Measurements from ENCODE around the gene CEBPA.
"Not testable (repeated sequence)": the region's sequence is repeated elsewhere in the genome, so short reads cannot be mapped to it uniquely, and the experiment has no call there.

The CEBPA gene

DNA sequence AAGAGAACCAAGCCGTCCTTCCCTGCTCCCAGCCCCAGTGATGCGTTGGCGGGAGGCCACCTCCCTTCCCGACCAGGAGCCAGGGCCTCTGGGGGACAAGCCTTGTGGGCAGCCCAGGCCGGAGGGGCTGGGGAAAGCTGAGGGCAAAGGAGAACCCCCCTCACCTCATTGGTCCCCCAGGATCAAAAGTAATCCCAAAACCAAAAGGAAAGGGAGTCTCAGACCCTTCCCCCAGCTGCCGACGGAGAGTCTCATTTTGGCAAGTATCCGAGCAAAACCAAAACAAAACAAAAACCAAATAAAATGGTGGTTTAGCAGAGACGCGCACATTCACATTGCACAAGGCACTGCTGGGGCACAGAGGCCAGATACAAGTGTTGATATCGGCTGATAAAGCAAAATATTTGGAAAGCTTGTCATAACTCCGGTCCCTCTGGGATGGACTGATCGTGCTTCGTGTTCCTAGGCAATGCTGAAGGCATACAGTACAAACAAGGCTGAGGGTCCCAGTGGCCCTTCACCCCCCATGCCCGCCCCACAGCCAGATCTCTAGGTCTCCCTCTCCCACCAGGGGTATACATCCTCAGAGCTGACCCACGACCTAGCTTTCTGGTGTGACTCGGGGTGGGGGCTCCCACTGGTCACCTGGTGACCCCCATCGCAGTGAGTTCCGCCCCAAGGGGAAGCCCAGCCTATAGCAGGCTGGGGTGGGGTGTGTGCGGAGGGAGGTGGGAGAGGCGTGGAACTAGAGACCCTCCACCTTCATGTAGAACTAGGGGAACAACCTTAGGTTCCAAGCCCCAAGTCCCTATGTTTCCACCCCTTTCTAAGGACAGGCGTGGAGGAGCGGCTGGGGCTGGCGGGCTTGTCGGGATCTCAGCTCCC is 2.1 kb downstream of the CEBPA start:
- peak; percentile 16 for DNase-seq

DNA sequence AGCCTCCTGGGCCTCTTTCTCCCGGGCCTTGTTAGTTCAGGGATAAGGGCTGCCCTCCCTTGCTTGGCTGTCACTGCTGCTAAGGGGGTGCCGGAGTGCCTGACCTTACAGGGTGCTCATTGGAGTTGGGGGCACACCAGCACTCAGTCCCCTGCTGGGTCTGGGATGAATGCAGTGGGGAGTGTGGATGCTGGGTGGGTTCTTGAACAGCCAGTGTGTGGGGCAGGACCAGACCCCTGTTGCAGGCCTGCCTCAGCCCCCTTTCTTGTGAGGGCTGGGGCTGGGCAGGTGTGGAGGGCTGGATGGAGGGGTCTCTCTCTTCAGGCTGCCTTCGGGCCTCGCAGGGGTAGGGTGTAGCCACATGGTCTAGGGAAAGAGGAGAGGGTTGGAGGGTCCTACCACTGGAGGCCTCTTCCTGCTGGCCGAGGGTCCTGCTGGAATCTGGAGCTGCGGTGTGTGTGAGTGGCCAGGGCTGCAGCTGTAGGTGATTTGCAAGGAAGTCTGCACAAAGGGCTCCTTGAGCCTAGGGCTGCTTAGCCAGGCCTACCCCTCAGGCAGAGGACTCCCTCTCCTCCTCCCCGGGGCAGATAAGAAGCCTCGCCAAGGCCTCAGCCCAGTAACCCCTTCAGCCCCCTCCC is 3.2 kb downstream of the CEBPA start:
- peak; percentile 16 for DNase-seq

DNA sequence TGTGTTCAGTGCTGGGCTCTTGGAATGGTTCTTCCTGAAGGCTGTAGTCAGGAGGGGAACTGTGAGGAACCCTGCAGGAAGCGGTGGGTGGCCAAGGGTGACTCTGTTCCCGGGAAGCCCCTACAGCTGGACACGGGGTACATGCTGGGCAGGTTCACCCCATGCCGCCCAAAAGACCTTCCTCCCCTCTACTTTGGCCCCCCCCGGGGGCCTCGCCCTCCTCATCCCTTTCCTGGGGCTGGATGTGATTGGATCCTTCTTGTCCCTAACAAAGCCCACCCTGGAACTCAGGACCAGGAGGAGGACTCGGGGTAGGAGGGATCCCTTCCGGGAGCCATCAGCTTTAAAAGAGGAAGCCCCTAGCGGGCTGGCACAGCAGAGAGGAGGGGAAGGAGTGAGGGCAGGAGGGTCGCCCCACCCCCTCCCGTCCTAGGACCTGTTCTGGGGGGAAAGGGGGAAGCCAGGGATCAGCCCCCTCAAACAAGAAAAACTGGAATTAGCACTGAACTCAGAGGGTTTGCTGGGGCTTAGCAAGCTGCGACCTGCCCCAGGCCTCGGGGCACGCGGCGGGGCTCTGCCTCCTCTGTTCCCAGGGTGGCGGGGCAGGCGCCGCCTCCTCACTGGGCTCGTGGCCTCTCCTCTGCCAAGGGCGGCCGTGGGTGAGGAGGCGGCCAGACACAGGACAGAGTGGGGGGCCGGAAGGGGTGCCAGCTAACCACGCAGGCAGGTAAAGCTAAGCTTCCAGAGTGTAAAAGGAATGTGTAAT is 4.0 kb downstream of the CEBPA start:
- DNase-seq: peak; percentile 17

DNA sequence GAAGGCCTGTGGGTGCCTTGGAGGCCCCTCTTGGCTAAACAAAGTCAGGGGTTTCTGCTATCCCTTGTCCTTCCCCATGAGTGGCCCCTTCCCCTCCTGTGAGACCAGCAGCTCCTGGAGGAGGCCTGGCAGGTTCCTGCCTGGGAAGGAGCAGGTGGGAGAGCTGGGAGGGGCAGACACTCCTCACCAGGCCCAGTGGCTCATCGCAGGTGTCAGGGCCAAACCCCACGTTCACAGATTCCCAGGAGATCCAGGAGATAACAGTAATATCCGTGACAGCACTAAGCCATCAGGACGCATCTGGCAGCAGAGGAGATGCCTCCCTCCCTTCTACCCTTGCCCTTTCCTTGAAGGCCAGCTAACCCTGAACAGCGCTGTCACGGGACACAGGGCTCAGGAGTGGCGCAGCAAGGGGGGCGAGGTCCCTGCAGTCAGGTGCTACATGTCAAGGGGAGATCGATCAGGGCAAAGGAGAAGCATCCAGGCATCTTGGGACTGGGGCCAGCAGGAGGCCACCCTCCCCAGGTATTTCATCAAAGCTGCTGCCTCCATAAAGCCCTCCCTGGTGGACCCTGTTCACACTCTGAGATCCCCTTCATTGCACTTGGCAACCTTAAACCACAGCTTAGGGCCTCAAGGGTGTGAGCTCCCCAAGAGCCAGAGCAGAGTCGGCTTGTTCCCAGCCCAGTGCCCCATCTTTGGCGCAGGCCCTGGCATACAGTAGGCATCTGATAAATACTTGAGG is 4.8 kb downstream of the CEBPA start:
- DNase-seq: peak; percentile 10

DNA sequence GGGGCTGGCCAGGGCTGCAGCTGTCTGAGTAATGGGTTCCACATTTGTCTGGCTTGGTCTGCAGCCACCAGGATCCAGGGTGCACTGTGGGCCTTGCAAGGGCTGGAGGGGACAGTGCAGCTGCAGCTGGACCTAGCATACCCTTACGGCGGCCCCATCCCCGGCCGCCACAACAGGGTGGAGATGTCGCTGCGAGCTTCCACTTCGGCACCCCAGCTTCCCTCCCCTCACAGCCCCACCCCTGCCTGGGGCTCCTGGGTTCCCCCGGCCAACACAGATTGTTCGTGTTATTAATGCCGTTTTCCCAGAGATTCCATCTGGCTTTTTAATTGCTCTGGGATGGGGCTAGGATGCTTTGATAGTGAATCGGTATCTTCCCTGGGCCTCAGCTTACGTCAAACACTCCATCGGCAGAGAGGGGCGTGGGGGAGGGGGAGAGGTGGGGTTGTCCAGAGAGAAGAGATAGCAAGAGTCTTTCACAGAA is 5.8 kb downstream of the CEBPA start:
- DNase-seq: no peak

DNA sequence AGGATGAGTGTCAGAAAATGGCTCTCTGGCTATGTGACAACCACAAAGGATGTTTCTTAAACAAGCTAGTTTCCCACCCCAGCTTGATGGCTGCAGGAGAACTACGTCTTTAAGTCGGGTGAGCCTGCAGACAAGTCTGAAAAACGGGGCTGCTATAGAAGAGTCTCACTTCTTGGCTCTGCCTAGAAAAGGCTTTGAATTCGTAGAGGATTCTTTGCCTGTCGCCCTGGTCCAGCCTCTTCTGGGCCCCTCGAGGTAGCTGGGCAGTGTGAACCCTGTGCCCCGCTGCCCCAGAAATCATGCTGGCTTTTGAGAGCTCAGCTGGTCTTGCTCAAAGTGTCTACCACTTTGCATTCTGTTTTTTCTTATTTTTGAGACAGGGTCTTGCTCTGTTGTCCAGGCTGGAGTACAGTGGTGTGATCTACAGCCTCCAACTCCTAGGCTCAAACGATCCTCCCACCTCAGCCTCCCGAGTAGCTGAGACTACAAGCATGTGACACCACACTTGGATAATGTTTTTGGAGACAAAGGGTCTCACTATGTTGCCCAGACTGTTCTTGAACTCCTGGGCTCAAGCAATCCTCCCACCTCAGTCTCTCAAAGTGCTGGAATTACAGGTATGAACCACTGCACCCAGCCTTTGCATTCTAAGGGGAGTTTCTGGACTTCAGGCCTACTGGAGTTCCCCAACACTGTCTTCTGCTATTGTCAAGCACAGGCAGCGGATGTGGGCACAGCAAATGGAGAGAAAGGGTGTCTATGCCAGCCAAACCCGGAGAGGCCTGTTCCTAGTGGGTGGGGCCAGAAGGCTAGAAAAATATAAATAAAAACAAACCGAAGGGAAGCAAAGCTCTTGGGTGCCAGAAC is 6.5 kb downstream of the CEBPA start:
- no peak for DNase-seq

DNA sequence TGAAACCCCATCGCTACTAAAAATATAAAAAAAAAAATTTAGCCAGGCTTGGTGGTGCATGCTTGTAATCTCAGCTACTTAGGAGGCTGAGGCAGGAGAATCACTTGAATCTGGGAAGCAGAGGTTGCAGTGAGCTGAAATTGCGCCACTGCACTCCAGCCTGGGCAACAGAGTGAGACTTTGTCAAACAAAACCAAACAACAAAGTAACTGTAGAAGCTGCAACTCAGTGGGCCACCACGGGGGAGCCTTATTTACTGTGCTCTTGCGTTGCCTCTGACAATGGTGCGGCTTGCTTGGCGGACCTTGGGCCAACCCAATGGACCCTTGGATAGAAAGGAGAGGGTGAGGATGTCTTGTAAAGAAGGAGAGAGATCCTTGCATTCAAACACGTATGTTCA is 7.3 kb downstream of the CEBPA start:
- DNase-seq: not testable (repeated sequence)

DNA sequence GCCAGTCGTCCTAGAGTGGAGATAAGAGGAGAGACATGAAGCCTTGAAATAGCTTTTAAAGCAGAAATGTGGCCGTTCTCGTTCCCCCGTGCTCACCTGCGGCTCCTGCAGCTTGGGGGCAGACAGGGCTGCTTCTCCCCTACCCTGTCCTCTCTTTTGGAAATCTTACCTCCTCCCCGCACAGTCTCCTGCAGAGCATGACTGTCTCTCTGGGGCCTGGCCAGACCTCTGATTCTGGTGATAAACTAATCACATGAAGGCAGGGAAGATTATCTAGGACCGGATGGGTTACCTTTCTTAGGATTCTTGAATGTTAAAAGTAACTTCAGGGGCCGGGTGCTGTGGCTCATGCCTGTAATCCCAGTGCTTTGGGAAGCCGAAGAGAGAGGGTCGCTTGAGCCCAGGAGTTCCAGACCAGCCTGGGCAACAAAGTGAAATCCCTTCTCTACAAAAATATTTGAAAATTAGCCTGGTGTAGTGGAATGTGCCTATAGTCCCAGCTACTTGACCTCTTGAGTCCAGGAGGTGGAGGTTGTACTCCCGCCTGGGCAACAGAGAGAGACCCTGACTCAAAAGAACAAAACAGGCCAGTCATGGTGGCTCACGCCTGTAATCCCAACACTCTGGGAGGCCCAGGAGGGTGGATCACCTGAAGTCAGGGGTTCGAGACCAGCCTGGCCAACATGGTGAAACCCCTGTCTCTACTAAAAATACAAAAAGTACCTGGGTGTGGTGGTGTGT is 8.1 kb downstream of the CEBPA start:
- no peak for DNase-seq

DNA sequence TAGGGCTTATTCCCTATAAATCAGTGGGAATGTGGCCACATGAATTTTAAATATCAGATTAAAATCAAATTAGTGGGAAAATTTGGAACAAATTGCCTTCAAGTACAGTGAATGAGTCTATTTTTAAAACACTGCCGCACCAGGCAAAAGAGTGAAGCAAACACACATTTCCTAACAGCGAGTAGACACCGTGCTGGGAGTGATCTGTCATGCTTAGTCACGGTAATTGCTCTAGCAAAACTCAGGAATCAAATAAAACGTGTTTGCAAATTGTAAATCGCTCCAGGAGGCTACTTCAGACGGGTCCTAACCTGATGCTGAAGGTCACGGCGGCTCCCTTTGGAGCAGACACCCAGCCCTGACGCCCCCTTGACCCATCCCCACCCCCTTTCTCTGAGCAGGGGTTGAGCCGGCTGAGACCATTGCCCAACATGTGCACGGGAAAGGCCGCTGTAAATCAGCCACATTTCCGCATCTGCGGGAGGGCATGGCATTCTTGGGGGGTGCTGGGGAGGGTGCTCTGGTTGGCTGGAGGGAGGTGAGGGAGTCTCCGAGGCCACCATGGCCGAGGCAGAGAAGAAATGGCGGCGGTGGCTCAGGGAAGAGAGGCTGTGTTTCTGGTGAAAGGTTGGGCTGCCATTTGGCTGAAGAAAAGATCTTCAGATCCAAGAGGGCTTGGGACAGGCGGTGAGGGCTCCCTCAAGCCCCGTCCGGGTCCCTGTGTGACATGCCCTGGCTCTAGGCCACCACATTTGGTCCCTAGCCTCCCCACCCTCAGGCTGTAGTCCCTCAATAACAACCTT is 8.9 kb downstream of the CEBPA start:
- peak; percentile 33 for DNase-seq

DNA sequence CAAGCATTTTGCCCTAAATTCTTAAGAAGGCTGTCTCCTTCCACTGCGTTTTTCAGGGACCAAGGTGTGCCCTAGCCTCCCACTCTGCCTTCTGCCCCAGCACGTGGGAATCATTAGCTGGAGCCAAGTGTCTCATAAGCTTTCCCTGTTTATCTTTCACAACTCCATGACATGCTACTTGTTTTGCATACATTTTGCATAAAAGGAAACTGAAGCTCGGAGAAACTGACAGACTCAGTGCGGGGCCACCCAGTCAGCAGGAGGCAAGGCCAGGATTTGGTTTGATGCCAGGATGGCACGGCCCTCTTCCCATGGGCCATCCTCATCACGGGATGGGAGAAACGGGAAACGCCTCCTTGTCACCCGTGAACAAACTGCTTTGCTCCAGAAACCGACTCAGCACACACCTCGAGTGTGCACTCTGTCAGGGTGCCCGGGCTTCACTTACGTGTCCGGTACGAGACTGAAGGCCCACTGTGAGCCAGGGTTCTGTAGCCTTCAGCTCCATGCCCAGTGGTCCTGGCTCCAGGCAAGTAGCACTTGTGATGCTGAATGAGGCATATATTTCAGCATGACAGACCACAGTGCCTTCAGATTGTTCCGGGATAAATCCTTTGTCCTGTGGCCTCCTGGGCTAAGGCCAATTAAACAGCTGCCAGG is 9.6 kb downstream of the CEBPA start:
- DNase-seq: peak; percentile 24

DNA sequence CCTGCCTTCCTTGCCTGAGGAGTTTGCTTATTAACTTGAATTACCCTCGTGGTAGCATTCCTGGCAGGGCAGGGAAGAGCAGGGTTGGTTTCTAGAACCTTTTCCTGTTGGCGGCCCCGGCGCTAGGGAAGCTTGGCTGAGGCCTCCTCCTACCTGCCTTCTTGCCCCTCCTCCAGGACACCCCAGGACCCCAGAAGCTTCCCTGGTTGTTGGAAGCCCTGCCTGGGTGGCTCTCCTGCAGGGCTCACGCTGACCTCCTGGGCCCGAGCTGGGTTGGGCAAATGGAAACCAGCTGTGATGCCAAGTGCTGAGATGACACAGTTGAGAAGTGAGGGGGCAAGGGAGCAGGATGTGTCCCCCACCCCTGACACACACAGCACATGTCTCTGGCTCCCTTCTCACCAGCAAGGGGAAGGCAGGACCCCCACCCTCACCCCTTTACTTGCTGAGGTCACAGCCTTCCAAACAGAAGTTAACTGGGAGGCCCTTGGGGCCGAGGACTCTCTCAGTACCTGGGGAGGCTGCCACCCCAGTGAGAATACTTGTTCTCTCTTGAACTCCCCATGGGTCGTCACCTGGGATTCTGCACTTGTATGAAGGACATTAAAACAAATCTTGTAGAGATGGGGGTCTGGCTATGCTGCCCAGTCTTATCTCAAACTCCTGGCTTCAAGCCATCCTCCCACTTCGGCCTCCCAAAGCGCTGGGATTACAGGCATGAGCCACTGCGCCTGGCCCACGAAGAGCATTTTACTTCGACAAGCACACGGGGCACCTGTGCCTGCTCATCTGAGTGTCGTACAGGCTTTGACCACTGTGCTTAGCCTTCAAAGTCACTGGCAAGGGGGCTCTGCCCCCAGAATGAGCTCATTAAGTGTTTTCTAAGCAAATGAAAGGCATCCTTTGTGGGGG is 10.5 kb downstream of the CEBPA start:
- no peak for DNase-seq

DNA sequence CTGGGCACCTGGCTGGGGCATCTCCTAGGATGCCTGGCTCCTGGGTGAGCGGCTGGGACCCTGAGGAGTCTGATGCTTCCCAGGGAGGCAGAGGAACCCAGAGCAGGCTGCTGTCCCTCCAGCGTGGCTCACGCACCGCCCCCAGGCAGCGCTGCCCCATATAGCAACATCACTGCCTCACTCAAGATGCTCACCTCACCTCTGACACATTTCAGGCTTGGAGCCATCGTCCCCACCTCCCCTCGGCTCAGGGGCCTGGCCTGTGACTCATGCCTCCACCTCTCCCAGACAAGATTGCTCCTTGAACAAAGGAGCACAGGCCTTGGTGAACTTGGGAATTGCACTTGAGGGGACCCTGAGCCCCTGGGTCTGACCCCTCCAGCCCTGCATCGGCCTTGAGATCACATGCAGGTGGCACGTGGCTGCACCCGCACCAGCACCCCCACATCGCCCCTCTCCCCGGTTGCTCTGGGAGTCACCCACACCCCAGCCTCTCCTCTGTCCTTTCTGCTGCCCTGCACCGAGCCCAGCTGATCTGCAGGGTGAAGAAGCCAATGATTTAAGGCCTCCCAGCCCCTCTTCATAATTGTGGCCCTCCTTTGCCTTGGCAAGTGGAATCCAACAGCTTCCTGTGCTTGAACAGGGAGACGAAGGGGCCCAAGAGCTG is 11.2 kb downstream of the CEBPA start:
- DNase-seq: no peak

DNA sequence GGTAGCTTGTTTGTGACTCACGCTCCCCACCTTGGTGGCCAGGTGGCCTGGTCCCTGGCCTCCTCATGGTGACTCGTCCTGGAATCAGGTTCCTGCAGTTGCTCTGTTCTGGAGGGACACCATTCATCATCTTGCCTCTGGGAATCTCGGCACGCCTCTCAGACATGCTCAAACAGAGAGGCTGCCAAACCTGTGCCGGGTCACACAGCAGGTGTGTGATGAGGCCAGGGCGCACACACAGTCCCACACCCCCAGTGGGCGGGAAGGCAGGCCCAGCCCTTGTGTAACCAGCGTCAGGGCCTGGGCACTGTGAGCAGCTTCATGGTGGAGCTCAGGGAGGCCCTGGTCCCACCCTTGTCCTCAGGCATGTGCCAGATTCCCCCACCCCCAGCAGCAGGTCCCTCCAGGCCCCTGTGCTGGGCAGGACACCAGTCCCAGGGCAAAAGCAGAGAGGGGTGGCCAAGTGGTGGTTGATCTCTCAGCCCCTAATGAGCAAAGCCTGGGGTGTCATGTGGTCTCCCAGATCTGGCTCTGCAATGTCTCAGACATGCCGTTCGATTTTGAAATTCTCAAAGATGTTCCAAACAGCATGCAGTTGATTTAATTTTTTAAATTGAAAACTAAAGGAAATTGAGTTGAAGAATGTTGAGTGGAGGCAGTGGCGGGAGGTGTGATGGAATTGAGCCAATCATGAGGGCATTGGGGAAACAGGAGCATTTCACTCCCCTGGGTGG is 12.1 kb downstream of the CEBPA start:
- DNase-seq: no peak

DNA sequence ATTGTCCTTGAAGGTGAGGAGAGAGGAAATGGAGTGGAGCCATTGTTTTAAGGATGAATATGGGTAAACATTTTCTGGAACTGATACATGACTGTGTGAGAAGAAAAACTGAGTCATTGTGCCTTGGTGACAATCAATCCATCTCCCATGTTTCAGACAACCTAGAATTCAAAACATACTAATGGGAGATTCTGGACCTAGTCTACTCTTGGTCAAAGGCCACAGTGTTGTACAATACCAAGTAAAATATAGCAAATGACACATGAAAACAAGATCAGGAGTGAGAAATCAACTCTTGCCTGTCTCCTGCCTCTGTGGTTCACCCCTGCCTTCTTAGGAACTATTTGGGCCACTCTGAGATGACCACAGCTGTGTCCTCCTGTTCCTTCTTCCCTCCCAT is 13.1 kb downstream of the CEBPA start:
- no peak for DNase-seq

DNA sequence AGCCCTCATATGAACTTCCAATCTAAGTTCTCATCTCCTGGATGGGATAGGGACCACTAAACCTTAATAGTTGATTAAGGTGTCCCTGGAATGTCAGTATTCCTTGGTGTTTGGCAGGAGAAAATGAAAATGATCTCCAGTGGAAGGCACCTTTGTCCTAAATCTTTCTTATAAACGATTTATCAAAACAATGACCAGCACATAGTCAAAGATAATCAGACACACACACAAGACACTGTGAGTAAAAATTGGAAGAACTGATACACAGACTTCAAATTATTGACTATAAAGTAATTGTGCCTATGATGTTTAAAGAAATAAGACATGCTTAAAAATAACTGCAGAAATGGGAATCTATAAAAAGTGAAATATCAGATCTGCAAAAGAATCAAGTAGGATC is 13.7 kb downstream of the CEBPA start:
- no peak for DNase-seq

DNA sequence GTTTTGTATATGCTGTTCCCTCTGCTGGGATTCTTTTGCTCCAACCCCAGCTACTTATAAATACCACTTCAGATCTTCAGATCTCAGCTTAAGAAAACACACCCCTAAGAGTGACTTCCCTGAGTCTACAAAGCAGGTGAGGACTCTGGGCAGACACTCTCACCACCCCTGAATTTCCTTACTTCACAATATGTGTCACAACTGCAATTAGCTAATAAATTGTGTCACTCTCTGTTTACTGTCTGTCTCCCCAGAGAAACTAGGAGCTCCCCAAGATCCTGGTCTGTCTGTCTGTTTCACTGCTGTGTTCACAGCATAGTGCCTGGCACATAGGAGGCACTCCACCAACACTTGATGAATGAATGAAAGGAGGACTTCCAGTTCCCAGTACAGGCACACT is 14.4 kb downstream of the CEBPA start:
- DNase-seq: no peak

DNA sequence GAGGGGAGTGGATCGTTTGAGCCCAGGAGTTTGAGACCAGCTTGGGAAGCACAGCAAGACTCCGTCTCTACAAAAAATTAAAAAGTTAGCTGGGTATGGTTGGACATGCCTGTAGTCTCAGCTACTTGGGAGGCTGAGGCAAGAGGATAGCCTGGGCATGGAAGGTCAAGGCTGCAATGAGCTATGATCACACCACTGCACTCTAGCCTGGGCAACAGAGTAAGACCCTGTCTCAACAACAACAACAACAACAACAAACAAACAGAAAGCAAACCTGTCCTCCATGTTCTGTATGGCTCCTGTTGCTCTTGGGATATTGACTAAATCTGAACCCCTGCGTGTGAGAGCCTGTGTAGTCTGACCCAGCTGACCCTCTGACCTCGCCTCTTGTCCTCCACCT is 14.9 kb downstream of the CEBPA start:
- DNase-seq: no peak
